HG02642 (cell line): Measurements from ENCODE around the gene ZDHHC16.

Experiments used
- ATAC-seq: cut with Tn5 transposase; IDR thresholded peaks from one replicate; pipeline ENCODE4 v1.9.1; 2021; ENCODE audit warnings: mild to moderate bottlenecking; ENCODE audit not compliant: unreplicated experiment, poor library complexity

The ZDHHC16 gene

GRCh38 chr10:97506199-97506991, 60.4 kb downstream of the ZDHHC16 start:
- no peak for ATAC-seq
